GM10266 (cell line): ENCODE data around the gene CHTOP.

Source experiments
- DNase-seq: peaks from one replicate; pipeline ENCODE4 v3.0.0; 2012; ENCODE audit errors: extremely low spot score
- CTCF ChIP-seq: IDR thresholded peaks from 2 replicates; pipeline ENCODE4 v1.5.1; 2012; ENCODE audit warnings: mild to moderate bottlenecking, low read depth; ENCODE audit not compliant: control insufficient read depth, insufficient read depth; ENCODE audit errors: missing control alignments

Gene CHTOP

DNA sequence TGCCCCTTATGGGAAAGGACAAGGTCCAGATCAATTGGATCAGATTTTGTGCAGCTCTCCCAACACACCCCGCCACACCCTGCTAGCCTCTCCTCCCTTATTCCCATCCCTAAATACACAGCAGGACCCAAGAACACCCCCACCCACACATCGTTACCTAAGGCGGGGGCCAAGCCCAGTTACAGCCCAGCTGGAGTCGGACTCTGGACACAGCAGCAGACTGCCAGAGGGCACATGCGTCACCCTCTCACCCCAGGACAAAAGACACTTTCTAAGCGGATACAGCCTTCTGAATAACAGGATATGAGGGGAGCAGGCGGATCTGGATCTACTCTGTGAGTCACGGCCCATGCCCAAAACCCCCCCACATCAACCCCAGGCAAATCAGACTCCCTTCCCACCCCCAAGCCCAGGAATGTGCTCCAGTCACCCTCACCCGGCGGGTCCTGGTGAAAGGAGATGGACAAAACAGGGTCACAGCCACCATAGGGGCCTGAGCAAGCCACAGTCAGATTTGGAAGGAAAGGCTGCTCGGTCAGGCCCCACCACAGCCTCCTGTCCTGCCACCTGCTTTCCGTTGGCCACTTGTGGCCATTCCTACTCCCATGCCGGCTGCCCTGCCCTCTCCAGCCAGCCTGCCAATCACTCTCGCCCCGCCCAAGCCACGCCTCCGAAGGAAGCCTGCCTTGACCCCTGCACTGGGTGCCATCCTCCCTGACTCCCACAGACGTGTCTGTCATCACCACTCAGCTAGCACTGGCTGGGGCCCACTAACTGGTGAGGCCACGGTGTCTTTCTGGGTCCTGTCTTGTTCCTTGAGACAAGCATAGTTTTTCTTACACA is 24.9 kb upstream of the CHTOP start:
- DNase-seq: no peak
- TF ChIP-seq CTCF: no peak

GRCh38 chr1:153609585-153609907 is 24.3 kb upstream of the CHTOP start:
- no peak for DNase-seq
- no peak for TF ChIP-seq CTCF

DNA sequence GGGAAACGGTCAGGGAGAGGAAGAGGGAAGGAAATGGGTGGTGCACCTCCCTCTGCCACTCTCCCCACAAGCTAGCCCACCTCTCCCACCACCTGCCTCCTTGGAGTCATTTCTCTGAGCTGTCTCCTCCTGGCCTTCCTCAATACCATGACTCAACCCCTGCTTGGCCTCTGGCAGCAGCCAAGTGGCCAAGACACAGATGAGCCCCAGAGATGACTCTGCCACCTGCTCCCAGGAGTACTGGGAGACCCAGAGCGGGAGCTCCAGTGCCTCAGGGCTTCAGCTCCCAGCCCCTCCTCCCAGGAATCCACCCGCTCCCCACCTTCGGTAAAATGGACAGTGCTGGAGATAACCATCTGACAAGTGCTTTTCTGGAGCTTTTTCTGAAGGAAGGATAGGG is 23.5 kb upstream of the CHTOP start:
- TF ChIP-seq CTCF: no peak
- DNase-seq: no peak

GRCh38 chr1:153610811-153611301 is 23.0 kb upstream of the CHTOP start:
- no peak for TF ChIP-seq CTCF
- no peak for DNase-seq

DNA sequence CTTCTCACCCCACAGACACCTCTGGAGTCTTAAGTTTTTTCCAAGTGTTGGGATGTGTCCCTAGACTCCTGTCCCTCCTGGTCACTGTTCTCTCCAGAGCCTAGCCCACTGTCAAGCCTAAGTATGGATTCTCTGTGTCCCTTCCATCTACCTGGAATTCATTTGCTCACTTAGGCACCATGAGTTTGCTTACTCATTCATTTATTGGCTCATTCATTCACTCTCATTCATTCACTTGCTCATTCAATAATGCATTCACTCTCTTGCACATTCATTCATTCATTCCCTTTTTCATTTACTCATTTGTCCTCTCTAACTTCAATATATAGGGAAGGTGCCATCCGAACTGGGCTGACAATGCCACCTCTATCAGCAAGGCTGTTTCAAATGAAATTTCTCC is 22.5 kb upstream of the CHTOP start:
- no peak for TF ChIP-seq CTCF
- no peak for DNase-seq

- no peak for TF ChIP-seq CTCF
- DNase-seq: no peak
Measured at GRCh38 chr1:153612111-153612754, 21.6 kb upstream of the CHTOP start.

DNA sequence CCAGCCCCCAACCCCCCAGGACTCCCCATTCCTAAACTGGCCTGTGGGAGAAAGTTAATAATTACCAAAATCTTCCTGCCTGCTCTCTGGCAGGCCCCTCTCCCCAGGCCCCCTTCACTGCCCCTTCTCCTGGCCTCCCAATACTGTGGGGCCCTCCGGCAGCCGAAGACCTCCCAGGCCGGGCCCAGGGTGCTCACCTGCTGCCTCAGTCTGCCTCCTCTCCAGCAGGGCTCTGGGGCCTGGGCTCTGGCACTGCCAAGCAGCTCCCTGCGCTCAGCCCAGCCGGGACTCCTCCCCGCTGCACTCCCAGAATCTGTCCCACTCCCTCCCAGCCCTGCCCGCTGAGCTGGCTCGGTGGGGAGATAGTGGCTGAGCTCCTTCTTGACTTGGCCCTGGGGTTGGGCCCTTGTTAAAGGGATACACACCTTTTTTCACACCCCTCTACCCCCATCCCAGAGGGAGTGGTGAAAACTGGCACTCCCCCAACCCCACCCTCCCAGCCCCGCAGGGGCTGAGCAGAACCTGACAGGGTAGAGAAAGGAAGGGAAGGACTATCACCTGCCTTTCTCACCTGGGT is 21.0 kb upstream of the CHTOP start, which contains the start of gene S100A16:
Gene S100A16, minus strand, starts transcription at position 383 of the 577 bp plus-strand sequence. CDS start 4,986 bp downstream, outside the sequence.
- no peak for TF ChIP-seq CTCF
- no peak for DNase-seq
